Skin of body (tissue), 2 donors: Measurements from ENCODE around the gene THSD4. TPM values are rescaled to one million over a fixed set of nuclear protein-coding genes. Genes with fewer than 3 reads are reported as not detected.
"Not testable (repeated sequence)": the region's sequence is repeated elsewhere in the genome, so short reads cannot be mapped to it uniquely, and the experiment has no call there.

Experiments
- DNase-seq: peaks from one replicate; lab custom pipeline; 2025; lab: John Stamatoyannopoulos, UW
- total RNA-seq: library from RNA; depleted of rRNA; stranded (reverse); fragments of >200 nt; gene quantifications from one replicate; pipeline ENCODE4 v1.2.3, GENCODE V29; 2014

The THSD4 gene
- total RNA-seq, 1 donor from 2014 or later, result 24.3 TPM

DNA sequence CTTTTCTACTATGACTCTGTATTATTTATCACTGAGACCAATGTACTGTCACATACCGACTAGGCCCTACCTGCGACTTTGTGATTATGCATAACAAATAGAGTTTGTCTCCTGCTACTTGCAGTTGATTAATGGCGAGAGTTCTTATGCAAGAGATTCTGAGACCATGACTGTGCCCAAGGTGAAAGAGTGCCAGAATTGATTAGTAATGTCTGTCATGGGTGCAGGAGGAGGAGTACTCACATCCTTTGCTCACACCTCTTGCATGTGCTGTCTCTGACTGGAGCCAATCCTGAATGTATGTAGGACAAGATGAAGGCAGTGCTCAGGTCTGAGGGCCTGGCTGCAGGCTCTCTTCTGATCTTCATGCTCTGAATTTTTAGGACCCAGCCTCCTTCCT lies 260.7 kb downstream of the THSD4 start:
- no peak for DNase-seq

DNA sequence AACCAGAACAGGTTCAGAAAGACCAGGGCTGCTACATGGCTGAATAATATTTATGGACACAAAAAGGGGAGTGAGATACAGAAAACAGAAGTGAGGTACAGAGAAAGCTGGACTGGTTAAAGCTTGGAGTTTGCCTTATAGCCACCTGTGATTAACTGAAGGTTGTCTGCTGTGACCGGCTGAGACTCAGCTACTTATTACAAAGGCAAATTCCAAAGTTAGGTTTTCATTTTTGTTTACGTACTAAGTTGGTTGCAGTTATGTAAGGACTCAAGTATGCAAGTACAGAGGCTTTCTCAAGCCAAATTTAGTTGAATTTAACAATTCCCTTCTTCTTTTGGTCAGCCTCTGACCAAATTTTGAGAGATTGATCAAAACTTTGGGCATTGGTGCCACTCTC lies 264.6 kb downstream of the THSD4 start:
- no peak for DNase-seq

DNA sequence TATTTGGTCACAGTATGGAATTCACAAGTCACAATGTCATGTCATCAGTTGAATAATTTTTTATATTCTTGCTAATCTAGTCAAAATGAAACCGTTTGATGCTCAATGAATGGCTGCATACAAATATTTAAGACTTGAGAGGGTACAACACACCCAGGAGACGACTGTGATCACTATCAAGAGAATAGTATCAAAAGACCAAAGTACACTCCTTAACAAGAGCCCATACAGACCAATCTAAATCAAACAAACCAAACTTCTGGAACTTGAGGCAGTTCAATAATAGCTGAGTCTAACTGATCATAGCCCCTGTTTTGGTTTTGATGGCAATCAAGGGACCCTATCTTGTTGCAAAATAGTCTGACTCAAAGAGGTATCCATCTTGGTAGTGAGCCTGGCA lies 265.1 kb downstream of the THSD4 start:
- DNase-seq, result no peak

DNA sequence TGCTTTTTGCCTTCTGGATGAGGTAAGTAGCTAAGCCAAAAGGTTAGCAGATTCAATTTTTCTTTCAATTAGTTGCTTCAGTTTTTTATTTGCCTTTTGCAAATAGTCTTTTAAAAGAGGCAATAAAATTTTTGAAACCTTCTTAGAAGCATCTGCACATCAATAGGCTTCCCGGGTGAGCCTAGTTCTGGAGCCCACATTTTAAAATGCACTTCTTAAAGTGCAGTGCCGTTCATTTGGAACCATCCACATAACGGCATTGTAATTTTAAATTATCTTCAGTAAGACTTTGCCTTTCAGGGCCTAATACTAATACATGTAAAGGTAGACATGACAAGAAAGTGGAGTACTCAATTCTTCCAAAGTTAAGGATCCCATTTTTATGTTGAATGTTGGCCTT lies 269.2 kb downstream of the THSD4 start:
- no peak for DNase-seq

DNA sequence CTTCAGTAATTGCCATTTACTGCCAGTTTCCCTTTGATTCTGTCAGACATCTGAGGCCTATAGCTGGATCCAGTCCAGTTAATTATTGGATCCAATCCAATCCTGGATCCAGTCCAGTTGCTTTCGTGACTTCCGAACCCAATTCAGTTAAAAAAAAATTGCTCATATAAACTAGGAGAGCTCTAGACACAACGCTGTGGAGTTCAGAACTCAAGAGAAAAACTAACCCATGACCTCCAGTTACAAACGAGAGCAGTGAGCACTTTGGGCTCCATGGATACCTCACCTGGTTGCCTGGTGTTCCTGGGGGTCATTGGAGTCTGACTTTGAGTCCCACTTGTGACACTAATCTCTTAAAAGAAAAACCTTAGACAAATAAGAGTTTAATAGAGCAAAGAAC lies 269.8 kb downstream of the THSD4 start:
- DNase-seq, result no peak

DNA sequence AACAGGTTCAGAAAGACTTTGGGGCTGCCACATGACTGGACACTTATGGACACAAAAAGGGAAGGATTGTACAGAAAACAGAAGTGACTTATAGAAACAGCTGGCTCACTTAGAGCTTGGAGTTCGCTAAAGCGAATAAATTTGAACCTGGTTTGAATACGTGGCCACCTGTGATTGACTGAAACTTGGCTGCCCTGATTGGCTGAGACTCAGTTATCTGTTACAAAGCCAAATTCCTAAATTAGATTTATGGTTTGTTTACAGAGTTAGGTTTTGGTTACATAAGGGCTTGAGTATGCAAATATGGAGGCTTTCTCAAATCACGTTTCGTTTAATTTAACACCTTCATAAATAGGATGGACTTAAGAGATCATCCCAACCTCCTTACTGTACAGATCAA lies 270.2 kb downstream of the THSD4 start:
- DNase-seq, result peak; percentile 43

DNA sequence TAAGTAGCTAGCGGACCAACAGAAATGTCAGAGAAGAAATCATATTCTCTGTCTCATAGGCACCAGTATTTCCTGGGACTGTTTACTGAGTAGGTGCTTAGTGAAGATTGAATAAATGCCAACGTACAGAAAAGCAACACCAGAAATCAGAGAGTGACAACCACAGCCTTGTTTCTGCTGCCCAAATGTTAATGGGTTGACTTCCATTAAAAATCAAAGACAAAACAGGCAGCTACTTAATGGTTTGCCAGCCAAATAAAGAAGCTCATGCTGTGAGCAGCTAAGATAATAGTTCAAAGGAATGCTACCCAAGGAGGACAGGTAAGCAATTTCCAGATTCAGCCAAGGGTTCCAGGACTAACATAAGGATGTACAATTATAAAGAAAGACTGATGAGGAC lies 270.7 kb downstream of the THSD4 start:
- DNase-seq, result no peak

DNA sequence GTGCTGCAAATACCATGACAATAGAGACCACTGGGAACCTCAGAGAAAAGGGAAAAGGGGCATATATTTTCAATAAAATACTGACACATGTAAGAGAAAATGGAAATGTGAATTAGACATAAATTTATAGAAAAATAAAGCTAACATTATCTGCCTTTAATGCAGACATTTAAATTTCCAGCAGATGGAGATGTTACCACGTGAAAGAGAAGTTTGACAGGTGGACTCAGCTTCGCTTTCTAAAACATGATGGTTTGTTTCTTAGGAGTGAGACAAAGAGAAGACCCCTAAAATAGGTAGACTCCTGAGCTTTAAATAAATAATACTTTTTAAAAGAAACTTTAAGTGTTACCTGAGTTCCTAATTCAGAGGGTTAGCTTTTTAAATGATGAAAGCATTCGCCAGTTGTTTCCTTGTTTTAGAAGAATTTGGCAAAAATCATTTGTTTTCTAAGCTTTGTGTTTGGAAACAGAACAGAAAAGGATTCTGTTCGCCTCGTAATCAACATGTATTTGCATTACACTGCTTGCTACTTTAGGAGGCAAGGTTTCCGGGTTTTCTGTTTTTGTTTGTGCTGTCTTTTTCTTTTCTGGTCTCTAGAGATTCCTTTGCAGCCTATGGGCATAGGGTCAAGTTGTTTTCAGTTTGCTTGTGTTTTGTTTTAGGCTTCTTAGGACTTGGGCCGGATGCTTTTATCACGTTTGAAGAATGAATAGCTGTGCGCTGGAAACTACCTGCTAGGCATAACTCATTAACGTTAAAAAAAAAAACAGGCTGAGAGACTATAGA lies 271.4 kb downstream of the THSD4 start:
- peak; percentile 28 for DNase-seq

DNA sequence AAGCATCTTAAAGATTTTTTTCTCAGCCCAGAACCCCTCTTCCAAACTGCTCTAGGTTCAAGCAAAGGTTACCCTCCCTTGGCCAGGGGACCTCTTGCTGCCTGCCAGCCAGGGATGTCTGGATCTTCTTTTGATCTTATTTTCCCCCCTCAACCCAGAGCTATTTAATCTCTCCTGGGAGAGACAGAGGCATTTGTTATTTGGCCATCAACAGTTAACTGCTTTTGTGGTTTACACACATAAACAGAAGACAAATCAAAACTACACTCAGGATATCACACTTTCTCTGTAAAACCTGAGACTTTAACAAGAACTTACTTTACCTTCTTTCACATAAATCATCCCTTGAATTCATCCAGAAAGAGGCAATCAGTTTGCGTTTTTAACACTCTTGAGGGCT lies 272.5 kb downstream of the THSD4 start:
- no peak for DNase-seq

DNA sequence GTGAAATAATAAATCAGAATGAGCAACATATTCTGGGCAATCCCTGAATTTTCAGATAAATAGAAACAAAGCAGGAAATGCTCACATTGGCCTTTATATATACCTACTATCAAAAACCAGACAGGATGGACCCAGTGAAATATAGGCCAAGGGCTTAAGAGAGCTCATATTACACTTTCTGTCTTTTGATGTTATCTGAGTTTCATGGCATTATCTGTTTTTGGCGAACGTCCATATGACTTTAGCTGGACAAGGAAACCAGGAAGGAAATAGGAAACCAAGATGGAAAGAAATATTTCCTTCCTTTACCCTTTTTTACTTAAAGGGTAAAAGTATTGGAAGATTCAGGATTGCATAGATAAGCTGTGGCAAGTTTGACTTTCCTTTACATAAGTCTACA lies 274.8 kb downstream of the THSD4 start:
- no peak for DNase-seq

DNA sequence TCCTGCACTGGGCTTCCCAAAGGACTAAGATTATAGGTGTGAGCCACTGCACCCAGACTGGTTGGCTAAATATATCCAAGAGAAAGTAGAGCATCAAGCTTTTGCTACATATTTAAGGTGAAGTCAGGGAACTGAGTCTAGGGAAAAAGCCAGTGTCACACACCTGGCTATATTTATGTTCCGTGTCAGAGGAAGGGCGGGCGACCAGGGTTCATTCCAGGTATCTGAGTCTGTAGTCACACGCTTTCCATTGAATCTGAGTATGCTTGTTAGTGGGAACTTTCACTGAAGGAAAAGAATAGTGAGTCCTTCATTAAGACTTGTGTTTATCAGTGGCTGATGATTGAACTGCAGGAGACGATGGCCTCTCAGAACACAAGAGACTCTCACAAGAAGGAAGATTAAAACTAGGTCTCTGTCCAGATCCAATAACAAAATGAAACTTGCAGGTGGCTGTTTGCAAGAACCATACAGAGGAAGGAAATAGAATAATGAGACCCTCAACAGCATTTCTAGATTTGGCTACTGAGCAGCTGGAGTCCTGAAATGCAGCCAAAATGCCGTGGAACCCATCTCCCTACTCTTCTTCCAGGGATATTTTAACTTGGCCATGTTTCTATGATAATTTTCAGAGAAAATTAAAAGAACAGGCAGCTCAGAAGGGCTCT lies 276.3 kb downstream of the THSD4 start:
- DNase-seq, result no peak

DNA sequence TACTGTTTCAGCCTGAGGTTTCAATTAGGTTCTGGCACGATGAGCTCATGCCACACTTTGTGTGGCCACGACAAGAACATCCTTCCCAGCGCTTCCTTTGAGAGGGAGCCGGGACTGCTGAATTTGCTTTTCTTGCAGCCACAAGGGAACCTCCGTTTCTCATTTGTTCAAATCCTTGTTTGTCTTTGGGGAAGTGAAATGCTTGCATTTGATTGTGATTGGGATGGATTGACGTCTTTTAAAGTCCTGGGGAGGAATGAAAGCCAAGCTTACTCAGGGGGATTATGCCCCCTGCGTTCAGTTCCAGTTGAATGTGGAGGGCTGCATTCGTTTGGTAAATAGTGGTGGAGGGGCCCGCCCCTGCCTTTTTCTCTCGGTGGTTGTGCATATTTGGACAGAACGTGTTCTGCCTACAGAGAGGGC lies 277.6 kb downstream of the THSD4 start:
- DNase-seq, result peak; percentile 32

DNA sequence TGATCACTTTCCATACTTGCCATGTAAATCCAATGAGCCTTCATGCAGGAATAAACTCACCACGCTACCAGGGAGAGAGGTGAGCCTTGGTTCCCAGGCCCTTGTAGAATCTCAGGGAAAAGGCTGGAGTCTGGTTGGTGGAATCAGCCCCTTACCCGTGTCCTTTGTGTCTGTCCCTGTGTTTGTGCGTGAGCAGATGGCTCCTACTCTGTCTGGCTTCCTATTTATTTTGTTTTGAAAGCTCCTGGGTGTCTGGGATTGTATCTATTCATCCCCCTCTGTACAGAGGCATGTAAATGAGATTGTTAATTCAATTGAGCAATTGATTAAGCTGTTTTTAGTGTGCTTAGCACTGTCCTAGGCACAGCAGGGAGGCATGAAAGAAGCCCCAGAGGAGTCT lies 278.1 kb downstream of the THSD4 start:
- DNase-seq, result no peak

DNA sequence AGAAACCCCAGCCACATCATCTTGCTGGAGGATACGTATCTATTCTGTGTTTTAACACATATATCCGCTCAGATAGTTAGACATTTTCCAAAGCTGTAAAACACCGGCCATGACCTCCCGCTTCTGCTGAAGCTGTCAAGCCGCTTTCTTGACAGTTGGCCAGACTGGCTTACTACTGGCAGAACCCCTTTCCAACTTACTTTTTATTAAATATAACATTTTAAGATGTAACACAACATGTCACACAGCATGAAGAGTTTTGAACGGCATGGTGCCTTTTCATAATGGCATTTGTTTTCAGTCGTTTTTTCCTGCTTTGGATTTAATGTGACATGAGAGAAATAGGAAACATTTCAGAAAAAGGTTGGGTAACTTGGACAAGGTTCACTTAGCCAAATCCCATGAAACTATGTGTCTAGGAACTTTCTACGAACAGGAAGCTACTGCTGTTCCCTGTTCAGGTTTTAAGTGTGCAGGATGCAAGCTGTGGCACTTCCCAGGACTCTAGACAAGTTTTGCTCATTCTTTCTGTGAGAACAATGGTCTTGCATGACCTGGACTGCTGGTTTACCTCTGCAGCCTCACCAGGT lies 281.4 kb downstream of the THSD4 start:
- no peak for DNase-seq

DNA sequence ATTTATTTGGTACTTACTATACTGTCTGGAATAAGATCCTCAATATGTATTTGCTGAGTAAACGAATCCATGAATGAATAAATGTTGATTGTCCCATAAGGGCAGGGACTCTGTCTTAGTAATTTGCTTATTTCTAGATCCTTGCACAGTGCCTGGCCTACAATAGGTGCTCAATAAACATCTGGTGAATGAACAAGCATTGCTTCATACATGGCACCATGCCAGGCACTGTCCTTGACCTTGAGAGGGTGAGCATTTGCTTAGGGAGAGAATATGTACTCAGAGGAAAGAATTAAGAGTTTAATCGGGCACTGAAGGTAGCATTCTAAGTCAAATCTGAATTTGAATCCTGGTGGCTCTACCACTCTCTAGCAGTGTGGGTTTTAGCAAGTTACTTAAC lies 282.1 kb downstream of the THSD4 start:
- DNase-seq, result no peak

DNA sequence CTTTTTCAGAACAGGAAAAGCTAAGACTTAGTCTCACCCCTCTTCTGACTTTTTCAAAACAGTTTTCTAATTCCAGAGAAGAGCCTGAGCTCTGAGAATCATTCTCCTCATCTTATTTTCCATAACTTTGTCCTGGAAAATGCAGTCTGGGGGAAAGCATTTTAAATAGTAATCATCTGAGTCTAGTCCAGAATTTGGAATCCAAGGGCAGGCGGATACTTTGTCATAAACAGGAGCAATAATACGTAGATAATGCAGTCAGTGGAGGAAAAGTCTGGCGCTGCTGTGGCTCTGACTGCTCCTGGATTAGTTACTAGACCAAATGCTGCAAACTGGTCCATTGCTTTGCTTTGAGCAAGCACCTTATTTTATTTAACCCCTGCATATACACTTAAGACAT lies 285.0 kb downstream of the THSD4 start:
- DNase-seq, result peak; percentile 59

DNA sequence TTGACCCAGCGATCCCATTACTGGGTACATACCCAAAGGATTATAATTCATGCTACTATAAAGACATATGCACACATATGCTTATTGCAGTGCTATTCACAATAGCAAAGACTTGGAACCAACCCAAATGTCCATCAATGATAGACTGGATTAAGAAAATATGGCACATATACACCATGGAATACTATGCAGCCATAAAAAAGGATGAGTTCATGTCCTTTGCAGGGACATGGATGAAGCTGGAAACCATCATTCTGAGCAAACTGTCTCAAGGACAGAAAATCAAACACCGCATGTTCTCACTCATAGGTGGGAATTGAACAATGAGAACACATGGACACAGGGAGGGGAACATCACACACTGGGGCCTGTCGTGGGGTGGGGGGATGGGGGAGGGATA lies 286.5 kb downstream of the THSD4 start:
- DNase-seq, result not testable (repeated sequence)

DNA sequence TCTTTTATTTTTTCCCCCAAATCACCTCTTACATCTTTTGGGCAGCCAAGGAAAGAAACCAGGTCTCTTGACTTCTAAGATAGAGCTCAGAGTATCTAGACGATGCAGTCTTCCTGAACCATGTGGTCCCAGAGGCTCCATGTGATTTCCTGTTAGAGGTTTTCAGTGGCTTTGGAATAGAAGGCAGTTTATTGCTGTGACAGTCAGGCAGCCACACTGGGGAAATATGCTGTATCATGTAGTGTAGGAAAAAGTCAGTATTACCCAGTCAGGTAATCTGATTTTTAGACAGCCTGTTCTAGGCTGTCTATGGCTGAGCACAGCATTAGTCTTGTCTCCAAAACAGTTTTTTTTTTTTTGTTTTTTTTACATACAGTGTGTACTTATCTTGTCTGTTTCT lies 294.3 kb downstream of the THSD4 start:
- peak; percentile 7 for DNase-seq

DNA sequence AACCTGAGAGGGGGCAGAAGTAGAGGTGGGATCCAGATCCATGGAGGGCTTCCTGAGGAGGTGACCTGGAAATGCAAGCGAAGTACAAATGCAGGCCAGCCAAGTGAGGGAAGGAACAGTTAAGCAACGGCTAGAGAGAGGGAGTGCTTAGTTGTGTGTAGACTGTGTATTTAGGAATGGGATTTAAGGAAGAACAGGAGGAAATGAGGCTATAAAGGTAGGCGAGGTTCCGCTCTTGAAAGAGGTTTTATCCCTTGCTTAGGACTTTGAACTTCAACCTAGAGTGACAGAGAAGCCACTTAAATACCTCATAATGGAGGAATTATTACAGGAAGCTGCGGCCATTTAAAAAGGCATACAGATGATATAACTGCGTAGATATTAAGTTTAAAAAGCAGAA lies 295.1 kb downstream of the THSD4 start:
- DNase-seq, result no peak

DNA sequence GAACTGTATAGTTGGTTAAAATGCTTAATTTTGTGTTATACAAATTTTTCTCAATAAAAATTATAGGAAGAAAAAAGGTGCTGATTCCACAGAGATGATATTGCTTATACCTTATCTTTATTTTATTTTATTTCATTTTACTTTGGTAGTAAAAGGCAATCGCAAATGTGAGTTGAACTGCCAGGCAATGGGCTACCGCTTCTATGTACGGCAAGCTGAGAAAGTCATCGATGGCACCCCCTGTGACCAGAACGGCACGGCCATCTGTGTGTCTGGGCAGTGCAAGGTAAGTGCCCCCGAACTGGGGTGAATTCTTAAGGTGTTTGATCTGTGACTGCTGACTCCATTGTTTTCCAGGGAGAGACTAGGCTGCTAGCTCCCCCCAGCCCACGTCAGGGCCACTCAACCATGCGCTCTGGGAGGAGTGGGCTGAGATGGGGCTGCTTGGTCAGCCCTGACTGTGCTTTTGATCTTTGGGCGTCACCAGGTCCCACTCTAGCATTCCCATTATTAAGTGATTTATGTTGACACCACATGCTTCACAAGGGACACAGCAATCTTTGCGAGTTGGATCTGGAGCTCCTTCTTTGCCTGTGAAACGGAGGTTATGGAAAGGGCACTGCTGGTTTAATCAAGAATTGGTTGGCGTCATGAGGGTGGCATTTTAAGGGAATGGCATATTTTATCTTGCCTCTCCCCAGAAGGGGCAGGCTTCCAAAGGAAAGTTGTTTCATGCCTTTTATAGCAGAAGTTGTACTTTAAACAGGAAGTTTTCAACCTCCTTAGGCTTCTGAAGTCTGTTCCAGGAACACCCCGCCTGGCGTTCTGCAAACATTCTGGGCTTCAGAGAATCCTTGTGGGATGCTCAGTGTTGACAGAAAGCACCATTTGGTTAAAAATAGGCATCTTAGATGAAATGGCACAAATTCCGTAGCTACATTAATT lies 296.5 kb downstream of the THSD4 start:
- no peak for DNase-seq

DNA sequence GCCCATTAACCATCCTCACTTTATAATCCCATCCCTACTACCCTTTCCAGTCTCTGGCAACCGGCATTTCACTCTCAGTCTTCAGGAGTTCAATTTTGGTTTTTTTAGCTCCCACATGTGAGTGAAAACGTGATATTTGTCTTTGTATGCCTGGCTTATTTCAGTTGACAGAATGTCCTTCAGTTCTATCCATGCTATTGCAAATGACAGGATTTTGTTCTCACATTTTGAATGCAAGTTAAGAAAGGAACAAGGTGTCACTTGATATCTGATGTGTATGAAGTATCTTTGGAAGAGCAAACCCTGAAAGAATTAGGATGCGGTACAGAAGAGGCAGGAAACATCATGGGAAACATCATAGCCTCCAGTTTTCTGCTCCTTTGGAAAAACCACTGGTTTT lies 298.1 kb downstream of the THSD4 start:
- no peak for DNase-seq

DNA sequence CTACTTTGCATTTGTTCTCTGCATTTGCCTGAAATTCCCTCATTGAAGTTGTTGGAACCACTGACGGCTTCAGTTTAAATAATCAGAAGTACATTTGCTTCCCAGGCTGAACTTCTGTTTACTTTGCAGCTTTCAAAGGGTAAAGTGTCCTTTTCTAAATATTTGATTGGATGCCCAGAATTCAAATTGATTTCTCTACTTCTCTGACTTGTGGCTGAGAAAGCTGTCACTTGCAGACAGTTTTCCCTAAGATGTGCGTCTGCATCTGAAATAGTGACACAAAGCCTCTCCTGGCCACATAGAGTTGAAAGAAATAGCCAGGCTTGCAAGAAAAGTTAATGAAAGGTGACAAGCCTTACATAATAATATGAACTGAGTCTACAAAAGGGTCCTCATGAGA lies 299.6 kb downstream of the THSD4 start:
- no peak for DNase-seq
